Duodenal mucosa (tissue), 2 donors: ENCODE results near the gene QRSL1.
A peak's percentile ranks its signal among the peaks of the same experiment; 100 is the strongest.

Experiments used
- H3K27ac ChIP-seq: one replicate; pipeline ENCODE4 v1.7.0; 2013; ENCODE audit warnings: low read depth, low read length
- H3K27me3 ChIP-seq, 2 donors: one replicate each; pipeline ENCODE4 v1.7.0; 2013; ENCODE audit warnings: low read length in 2 of 2, control low read depth in 1 of 2; ENCODE audit not compliant: insufficient read depth in 2 of 2, control insufficient read depth in 1 of 2
- H3K36me3 ChIP-seq, 2 donors: one replicate each; pipeline ENCODE4 v1.7.0; 2013; ENCODE audit warnings: low read length in 2 of 2, control low read depth in 1 of 2; ENCODE audit not compliant: insufficient read depth in 2 of 2, control insufficient read depth in 1 of 2
- H3K4me1 ChIP-seq, 2 donors: one replicate each; pipeline ENCODE4 v1.7.0; 2013; ENCODE audit warnings: low read length in 2 of 2, control low read depth in 1 of 2; ENCODE audit not compliant: insufficient read depth in 2 of 2, control insufficient read depth in 1 of 2
- H3K4me3 ChIP-seq, 2 donors: one replicate each; pipeline ENCODE4 v1.7.0; 2013; ENCODE audit warnings: low read length in 2 of 2, low read depth in 1 of 2
- H3K9ac ChIP-seq, 2 donors: one replicate each; pipeline ENCODE4 v1.7.0; 2013; ENCODE audit warnings: low read length in 2 of 2, low read depth in 1 of 2
- H3K9me3 ChIP-seq, 2 donors: one replicate each; pipeline ENCODE4 v1.7.0; 2013; ENCODE audit warnings: low read length in 2 of 2, control low read depth in 1 of 2; ENCODE audit not compliant: control insufficient read depth in 1 of 2

QRSL1 gene

DNA sequence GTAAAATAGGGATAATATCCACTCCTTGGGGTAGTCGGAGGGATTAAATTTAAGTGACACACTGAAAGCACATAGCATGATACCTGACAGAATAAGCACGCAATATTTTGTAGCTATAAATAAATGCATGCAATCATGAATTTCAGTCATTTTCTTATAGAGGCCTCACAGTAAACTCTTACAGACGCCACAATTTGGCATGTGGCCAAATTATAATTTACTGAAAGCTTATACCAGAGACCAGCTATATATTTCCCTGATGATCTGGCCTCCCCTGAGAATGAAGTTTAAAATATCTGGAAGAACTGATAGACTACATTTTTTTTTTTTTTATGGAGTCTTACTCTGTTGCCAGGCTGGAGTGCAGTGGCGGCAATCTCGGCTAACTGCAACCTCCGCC, 40.9 kb downstream of the QRSL1 start:
- H3K36me3 ChIP-seq = peaks cover 6 to 8% of the 10 kb centered on the region in 2 donors
- H3K27ac ChIP-seq = no peak overlapping the region
- H3K4me3 ChIP-seq = no peak overlapping the region
- no peak overlapping the region for H3K9ac ChIP-seq
- no peaks in the 10 kb centered on the region for H3K27me3 ChIP-seq
- H3K9me3 ChIP-seq = no peaks in the 10 kb centered on the region
- H3K4me1 ChIP-seq = no peaks in the 10 kb centered on the region

DNA sequence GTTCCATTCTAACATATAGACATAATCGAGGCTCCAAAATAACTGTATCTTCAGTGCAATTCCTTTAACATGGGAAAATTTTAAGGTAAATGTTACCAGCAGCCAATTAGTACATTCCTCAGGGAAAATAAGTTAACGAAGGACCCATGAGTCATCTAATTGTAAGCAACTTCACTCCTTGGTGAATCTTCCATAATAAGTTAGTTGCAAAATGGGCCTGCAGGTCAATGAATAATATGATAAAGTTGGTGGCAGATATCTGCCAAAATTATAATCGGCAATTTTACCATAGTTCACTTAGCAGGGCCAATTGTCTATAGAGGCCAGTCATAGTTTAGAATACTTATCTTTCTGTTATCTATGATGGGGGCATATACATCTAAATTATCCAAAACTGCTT, 42.3 kb downstream of the QRSL1 start:
- H3K9me3 ChIP-seq = no peaks in the 10 kb centered on the region
- H3K9ac ChIP-seq = no peak overlapping the region
- no peak overlapping the region for H3K4me3 ChIP-seq
- no peaks in the 10 kb centered on the region for H3K27me3 ChIP-seq
- H3K4me1 ChIP-seq = no peaks in the 10 kb centered on the region
- no peaks in the 10 kb centered on the region for H3K36me3 ChIP-seq
- no peak overlapping the region for H3K27ac ChIP-seq

DNA sequence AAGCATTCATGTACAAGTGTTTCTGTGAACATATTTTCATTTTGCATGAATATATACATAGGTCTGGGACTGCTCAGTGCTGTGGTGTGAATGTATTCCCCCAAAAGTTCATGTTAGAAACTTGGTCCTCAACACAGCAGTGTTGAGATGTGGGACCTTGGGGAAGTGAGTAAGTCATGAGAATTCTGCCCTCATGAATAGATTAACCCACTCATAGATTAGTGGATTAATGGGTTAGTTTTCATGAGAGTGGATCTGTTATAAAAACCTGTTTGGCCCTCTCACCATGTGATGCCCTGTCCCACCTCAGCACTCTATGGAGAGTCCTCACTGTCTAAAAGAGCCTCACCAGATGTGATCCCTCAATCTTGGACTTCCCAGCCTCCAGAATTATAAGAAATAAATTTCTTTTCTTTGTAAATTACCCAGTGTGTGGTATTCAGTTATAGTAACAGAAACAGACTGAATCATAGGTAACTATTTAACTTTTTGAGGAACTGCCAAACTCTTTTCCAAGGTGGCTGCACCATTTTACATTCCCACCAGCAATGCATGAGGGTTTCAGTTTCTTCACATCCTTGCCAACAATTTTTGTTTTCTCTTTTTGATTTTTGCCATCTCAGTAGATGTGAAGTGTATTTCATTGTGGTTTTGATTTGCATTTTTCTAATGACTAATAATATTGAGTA, 45.3 kb downstream of the QRSL1 start:
- no peaks in the 10 kb centered on the region for H3K9me3 ChIP-seq
- no peaks in the 10 kb centered on the region for H3K4me1 ChIP-seq
- H3K9ac ChIP-seq = no peak overlapping the region
- H3K36me3 ChIP-seq = no peaks in the 10 kb centered on the region
- no peak overlapping the region for H3K4me3 ChIP-seq
- H3K27ac ChIP-seq = no peak overlapping the region
- H3K27me3 ChIP-seq = no peaks in the 10 kb centered on the region

DNA sequence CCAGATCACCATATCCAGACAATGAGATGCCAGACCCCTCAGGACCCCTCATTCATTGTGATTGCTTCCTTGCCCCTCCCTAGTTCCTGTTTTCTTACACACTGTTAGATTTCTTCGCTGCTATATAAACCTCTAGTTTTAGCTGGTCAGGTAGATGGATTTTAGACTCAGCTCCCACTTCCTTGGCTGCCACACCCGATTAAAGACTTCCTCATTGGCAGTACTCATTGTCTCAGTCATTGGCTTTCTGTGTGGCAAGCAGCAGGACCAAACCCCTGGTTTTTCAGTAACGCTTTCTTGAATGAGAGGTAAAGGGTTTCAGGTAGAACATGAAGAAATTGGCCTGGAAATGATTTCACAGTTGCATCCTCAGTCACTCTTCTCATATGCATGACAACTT, 47.9 kb downstream of the QRSL1 start:
- Histone ChIP-seq H3K27me3 (no peaks in the 10 kb centered on the region), H3K27ac (no peak overlapping the region), H3K4me3 (no peak overlapping the region), H3K9me3 (no peaks in the 10 kb centered on the region), H3K4me1 (no peaks in the 10 kb centered on the region), H3K36me3 (no peaks in the 10 kb centered on the region), H3K9ac (no peak overlapping the region)

DNA sequence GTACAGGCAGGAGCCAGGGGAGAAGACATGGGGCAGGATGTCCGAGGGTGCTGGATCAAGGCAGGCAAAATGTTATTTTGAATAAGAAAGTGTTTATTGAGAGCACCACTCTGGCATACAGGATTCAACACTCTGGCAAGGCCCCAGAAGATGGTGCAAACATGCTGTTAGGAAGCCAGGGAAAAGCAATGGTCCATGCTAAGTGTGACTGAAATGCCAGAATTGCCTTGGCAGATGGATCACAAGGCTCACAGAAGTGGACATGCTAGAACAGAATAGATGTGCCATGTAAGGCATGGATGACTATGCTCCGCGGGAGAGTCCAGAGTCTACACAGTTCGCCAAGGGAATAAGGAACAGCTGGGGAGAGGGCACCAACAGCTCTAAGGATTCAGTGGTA, 54.6 kb downstream of the QRSL1 start:
- peaks cover 0 to 3% of the 10 kb centered on the region in 2 donors for H3K4me1 ChIP-seq
- no peaks in the 10 kb centered on the region for H3K9me3 ChIP-seq
- no peaks in the 10 kb centered on the region for H3K27me3 ChIP-seq
- no peak overlapping the region for H3K4me3 ChIP-seq
- H3K9ac ChIP-seq = no peak overlapping the region
- no peaks in the 10 kb centered on the region for H3K36me3 ChIP-seq
- no peak overlapping the region for H3K27ac ChIP-seq

DNA sequence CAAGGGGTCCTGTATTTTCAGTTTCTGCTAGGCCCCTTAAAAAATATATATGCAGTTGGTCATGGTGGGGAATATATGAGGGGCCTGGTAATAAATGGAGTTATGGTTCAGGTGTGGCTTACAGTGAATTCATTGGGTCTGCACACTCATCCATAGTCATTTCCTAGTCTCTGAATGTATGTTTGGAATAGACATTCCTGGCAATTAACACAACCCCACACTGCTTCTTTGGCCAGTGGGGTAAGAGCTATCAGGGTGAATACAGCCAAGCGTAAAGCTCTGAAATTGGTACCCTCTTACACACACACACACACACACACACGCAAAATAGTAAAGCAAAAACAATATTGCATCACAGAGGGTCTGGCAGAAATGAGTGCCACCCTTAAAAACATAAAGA, 56.5 kb downstream of the QRSL1 start:
- H3K9ac ChIP-seq = no peak overlapping the region
- no peaks in the 10 kb centered on the region for H3K27me3 ChIP-seq
- H3K36me3 ChIP-seq = no peaks in the 10 kb centered on the region
- H3K4me1 ChIP-seq = peaks cover 0 to 3% of the 10 kb centered on the region in 2 donors
- no peaks in the 10 kb centered on the region for H3K9me3 ChIP-seq
- no peak overlapping the region for H3K27ac ChIP-seq
- H3K4me3 ChIP-seq = no peak overlapping the region

DNA sequence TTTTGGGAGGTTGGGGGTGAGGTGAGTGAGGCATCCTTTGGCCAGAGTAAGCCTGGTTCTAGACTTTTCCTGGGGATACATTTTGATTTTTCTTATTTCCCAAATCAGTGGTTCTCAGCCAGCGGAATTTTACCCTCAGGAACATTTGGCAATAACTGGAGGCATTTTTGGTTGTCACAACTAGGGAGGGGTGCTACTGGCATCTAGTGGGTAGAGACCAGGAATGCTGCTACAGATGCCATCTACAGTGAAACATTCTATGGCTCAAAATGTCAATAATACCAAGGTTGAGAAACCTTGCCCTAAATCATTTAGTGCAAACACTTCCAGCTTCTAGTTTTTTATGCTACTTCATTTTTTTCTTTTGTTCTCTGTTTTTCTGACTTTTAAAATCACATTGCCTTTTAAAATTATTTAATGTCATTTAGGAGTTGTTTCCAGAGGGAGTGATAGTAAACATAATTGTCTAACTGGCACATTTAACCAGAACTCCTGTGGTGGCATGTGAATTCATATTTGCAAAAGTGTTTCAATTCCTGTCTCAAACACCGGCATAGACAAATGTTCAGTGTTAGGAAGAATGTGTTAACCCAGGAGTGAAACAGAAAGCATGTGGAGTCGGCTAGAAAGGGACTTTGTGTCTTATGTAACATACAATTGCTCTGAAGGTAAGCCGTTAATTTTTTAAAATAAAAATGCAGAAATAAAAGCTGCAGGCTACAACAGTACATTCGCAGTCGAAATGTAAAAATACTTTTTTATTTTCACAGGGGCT, 59.0 kb downstream of the QRSL1 start:
- no peaks in the 10 kb centered on the region for H3K9me3 ChIP-seq
- peaks cover 13 to 15% of the 10 kb centered on the region in 2 donors for H3K4me1 ChIP-seq
- H3K9ac ChIP-seq = no peak overlapping the region
- H3K27ac ChIP-seq = no peak overlapping the region
- H3K36me3 ChIP-seq = no peaks in the 10 kb centered on the region
- no peaks in the 10 kb centered on the region for H3K27me3 ChIP-seq
- peak overlapping the region in 1 of 2 donors; percentile 40 for H3K4me3 ChIP-seq

DNA sequence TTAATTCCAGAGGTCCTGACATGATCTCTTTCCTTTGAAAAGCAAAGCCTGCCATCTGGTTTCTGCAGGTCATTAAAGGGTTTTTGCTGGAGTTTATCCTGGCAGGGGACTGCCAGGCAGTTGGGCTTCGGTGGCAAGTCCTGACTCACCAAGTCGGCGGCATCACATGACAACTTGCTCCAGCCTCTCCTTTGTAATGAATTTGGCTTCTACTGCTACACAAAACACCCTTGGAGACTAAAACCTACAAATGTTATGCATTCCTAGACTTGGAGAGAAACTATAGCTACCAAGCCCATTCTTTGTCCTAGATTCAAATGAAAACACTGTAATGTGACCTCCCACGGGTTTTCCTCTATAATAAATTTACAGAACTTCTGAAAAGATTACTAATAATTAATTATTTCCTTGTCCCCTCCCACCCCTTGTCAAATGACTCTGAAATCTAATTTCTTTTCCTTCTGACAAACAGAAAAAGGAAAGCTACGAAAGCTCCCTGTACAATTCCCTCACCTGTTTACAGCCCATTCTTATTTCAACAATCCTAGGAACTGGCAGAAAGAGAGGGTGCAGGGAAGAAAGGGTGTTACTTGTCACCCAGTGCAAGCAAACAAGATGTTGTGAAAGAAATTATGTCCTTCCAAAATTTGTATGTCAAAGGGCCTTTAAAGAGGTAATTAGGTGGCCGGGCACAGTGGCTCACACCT, 62.9 kb downstream of the QRSL1 start:
- peaks cover 21 to 26% of the 10 kb centered on the region in 2 donors for H3K4me1 ChIP-seq
- H3K36me3 ChIP-seq = no peaks in the 10 kb centered on the region
- no peaks in the 10 kb centered on the region for H3K9me3 ChIP-seq
- no peak overlapping the region for H3K4me3 ChIP-seq
- H3K9ac ChIP-seq = peak overlapping the region in 1 of 2 donors; percentile 11
- H3K27me3 ChIP-seq = no peaks in the 10 kb centered on the region
- no peak overlapping the region for H3K27ac ChIP-seq

DNA sequence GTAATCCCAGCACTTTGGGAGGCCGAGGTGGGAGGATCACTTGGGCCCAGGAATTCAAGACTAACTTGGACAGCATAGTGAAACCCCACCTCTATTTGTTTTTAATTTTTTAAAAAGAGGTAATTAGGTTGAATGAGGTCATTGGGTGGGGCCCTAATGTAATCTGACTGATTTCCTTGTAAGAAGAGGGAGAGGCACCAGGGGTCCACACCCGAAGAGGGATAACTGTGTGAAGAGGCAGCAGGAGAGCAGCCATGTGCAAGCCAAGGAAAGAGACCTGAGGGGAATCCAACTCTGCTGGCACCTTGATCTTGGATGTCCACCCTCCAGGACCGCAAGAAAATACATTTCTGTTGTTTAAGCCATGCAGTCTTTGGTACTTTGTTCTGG, 63.4 kb downstream of the QRSL1 start:
- peaks cover 21 to 26% of the 10 kb centered on the region in 2 donors for H3K4me1 ChIP-seq
- H3K27me3 ChIP-seq = no peaks in the 10 kb centered on the region
- no peaks in the 10 kb centered on the region for H3K36me3 ChIP-seq
- no peak overlapping the region for H3K4me3 ChIP-seq
- H3K27ac ChIP-seq = no peak overlapping the region
- H3K9me3 ChIP-seq = no peaks in the 10 kb centered on the region
- no peak overlapping the region for H3K9ac ChIP-seq

DNA sequence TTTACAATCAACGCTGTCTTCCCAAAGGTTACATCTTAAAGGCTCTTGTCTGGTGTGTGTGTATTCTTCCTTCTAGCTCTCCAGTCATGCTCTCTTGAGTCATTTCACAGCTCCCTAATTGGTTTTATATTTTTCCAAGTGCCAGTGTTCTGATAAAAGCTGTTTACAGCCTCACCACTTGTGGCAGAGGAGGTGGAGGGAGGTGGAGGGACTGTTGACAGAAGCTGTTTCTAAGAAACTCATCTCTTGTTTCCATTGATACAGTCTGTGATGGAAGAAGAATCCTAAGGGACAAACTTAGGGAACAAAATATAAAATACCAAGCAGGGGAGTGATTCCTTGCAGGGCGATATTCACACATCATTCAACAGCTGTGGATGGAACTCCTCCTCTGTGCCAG, 64.0 kb downstream of the QRSL1 start:
- H3K36me3 ChIP-seq = no peaks in the 10 kb centered on the region
- H3K27ac ChIP-seq = no peak overlapping the region
- peaks cover 17 to 26% of the 10 kb centered on the region in 2 donors for H3K4me1 ChIP-seq
- H3K4me3 ChIP-seq = no peak overlapping the region
- no peaks in the 10 kb centered on the region for H3K9me3 ChIP-seq
- H3K27me3 ChIP-seq = no peaks in the 10 kb centered on the region
- no peak overlapping the region for H3K9ac ChIP-seq
